Measurements from ENCODE around the gene B3GALNT1. TPM values are rescaled to one million over a fixed set of nuclear protein-coding genes. Genes with fewer than 3 reads are reported as not detected.

Gene B3GALNT1
- total RNA-seq, 1 experiment from 2014 or later: 9.0 TPM

GRCh38 chr3:161064413-161064812 is 40.7 kb downstream of the B3GALNT1 start:
- Mint-ChIP-seq H3K27ac (ENCODE audit: unreplicated experiment) (no peak overlapping the region), H3K27me3 (ENCODE audit: insufficient read depth, unreplicated experiment) (no peaks in the 10 kb centered on the region), H3K36me3 (ENCODE audit: insufficient read depth, unreplicated experiment) (no peaks in the 10 kb centered on the region), H3K4me1 (ENCODE audit: low read depth, unreplicated experiment) (no peaks in the 10 kb centered on the region), H3K4me3 (ENCODE audit: unreplicated experiment) (no peak overlapping the region), H3K9me3 (ENCODE audit: unreplicated experiment) (no peaks in the 10 kb centered on the region)
- no peaks in the 10 kb centered on the region for H3K27me3 ChIP-seq (replicated peaks; ENCODE audit: control insufficient read depth, insufficient read depth, low read length)
- no peak overlapping the region for H3K4me3 ChIP-seq (ENCODE audit: low read depth, low read length)
- BruUV-seq (replicated peaks): no TSS peak
- no peaks in the 10 kb centered on the region for H3K9me3 ChIP-seq
- no peak for TF ChIP-seq CTCF (IDR thresholded peaks at IDR 0.05; ENCODE audit: insufficient read depth in 1 of 2, low read depth in 1 of 2, low read length in 1 of 2, severe bottlenecking in 1 of 2, unreplicated experiment in 1 of 2)
- no peaks in the 10 kb centered on the region for H3K4me1 ChIP-seq
- no peak for DNase-seq
- POLR2A ChIA-PET: no interaction called here
- H3K36me3 ChIP-seq (ENCODE audit: control insufficient read depth, insufficient read depth, low read length): no peaks in the 10 kb centered on the region
- CTCF ChIA-PET: no interaction called here
- intact Hi-C loops (cut with micrococcal nuclease; ENCODE audit: unreplicated experiment): no loop called here

GRCh38 chr3:161054860-161055604 is 50.1 kb downstream of the B3GALNT1 start:
- no TSS peak for BruUV-seq (replicated peaks)
- Histone ChIP-seq H3K27me3 (replicated peaks; ENCODE audit: control insufficient read depth, insufficient read depth, low read length) (no peaks in the 10 kb centered on the region), H3K4me1 (no peaks in the 10 kb centered on the region), H3K9me3 (no peaks in the 10 kb centered on the region), H3K4me3 (ENCODE audit: low read depth, low read length) (no peak overlapping the region), H3K36me3 (ENCODE audit: control insufficient read depth, insufficient read depth, low read length) (no peaks in the 10 kb centered on the region)
- Mint-ChIP-seq H3K4me1 (ENCODE audit: low read depth, unreplicated experiment) (no peaks in the 10 kb centered on the region), H3K27ac (ENCODE audit: unreplicated experiment) (no peak overlapping the region), H3K4me3 (ENCODE audit: unreplicated experiment) (no peak overlapping the region), H3K9me3 (ENCODE audit: unreplicated experiment) (no peaks in the 10 kb centered on the region), H3K27me3 (ENCODE audit: insufficient read depth, unreplicated experiment) (no peaks in the 10 kb centered on the region), H3K36me3 (ENCODE audit: insufficient read depth, unreplicated experiment) (no peaks in the 10 kb centered on the region)
- DNase-seq: no peak
- CTCF ChIA-PET: no interaction called here
- no peak for TF ChIP-seq CTCF (IDR thresholded peaks at IDR 0.05; ENCODE audit: insufficient read depth in 1 of 2, low read depth in 1 of 2, low read length in 1 of 2, severe bottlenecking in 1 of 2, unreplicated experiment in 1 of 2)
- intact Hi-C loops (cut with micrococcal nuclease; ENCODE audit: unreplicated experiment): no loop called here
- POLR2A ChIA-PET: no interaction called here

GRCh38 chr3:161051856-161052255 is 53.3 kb downstream of the B3GALNT1 start:
- Mint-ChIP-seq H3K4me3 (ENCODE audit: unreplicated experiment) (no peak overlapping the region), H3K9me3 (ENCODE audit: unreplicated experiment) (no peaks in the 10 kb centered on the region), H3K27me3 (ENCODE audit: insufficient read depth, unreplicated experiment) (no peaks in the 10 kb centered on the region), H3K36me3 (ENCODE audit: insufficient read depth, unreplicated experiment) (no peaks in the 10 kb centered on the region), H3K27ac (ENCODE audit: unreplicated experiment) (no peak overlapping the region), H3K4me1 (ENCODE audit: low read depth, unreplicated experiment) (no peaks in the 10 kb centered on the region)
- BruUV-seq (replicated peaks): no TSS peak
- intact Hi-C loops (cut with micrococcal nuclease; ENCODE audit: unreplicated experiment): no loop called here
- CTCF ChIA-PET: no interaction called here
- H3K9me3 ChIP-seq: no peaks in the 10 kb centered on the region
- POLR2A ChIA-PET: no interaction called here
- no peak for DNase-seq
- no peaks in the 10 kb centered on the region for H3K36me3 ChIP-seq (ENCODE audit: control insufficient read depth, insufficient read depth, low read length)
- H3K27me3 ChIP-seq (replicated peaks; ENCODE audit: control insufficient read depth, insufficient read depth, low read length): no peaks in the 10 kb centered on the region
- TF ChIP-seq CTCF (IDR thresholded peaks at IDR 0.05; ENCODE audit: insufficient read depth in 1 of 2, low read depth in 1 of 2, low read length in 1 of 2, severe bottlenecking in 1 of 2, unreplicated experiment in 1 of 2): no peak
- H3K4me1 ChIP-seq: no peaks in the 10 kb centered on the region
- no peak overlapping the region for H3K4me3 ChIP-seq (ENCODE audit: low read depth, low read length)
